Superior temporal gyrus (tissue), 1 donor: ENCODE data around the gene EVX1.
A peak's percentile ranks its signal among the peaks of the same experiment; 100 is the strongest.

Experiments
- DNase-seq: peaks from one replicate; pipeline ENCODE4 v3.0.0-alpha.2; 2016; ENCODE audit errors: extremely low spot score

Gene EVX1

DNA sequence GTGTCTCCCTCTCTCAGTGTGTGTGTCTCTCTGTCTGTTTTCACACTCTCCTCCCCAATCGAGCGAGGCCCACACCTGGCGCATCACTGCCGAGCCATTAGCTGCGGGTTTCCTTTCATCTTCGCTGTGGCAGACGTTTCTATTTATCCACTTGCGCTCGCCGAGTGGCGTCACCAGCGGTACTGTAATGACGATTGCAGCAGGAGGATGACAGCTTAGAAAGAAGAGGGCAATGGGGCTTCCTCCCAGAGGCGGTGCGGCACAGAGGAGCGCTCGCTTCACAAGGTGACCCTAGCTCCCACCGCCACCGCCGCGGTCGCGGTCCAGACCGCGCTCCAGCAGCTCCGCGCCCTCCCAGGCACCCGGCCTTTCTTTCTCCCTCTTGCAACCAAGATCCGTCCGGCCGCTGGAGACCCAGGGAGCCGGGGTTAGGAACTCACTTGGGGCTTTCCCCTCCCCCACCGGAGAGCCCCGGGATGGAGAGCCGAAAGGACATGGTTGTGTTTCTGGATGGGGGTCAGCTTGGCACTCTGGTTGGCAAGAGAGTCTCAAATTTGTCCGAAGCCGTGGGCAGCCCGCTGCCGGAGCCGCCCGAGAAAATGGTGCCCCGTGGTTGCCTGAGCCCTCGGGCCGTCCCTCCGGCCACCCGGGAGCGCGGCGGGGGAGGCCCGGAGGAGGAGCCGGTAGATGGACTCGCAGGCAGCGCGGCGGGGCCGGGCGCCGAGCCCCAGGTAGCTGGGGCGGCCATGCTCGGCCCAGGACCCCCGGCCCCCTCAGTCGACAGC, at the start of gene EVX1:
Gene EVX1, plus strand, starts transcription at position 248 of the 785 bp plus-strand sequence. Its CDS starts 229 bp downstream, at position 477.
- no peak for DNase-seq

DNA sequence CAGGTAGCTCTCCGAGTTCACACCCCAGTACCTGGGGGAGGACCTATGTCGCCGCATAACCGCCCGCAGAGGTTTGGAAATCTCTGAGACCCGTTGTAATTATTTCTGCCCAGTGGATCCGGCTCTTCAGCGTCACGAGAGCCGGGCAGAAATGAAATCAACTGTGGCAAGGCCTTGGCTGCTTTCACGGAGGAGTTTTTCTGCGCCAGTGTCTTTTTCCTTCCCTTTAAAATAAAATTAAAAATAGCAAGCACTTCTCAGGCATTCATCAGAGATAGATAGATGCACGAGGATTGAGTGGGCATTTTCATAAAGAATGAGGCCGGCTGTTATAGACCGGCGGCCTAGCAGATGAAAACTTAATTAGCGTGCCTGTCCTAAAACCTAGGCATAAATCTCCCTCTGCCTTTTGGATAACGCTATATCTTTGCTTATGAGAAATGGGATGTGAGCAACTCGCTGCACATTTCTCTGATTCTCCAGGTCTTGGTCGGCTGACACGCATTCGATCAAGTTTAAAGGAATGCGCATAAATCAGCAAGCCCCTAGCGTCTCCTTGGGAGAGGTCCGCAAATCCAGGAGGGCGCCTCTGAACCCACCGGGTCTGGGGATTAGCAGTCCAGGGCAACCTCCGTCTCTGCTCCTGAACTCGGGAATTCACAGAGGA, 49.1 kb upstream of the EVX1 start:
- DNase-seq, result no peak

DNA sequence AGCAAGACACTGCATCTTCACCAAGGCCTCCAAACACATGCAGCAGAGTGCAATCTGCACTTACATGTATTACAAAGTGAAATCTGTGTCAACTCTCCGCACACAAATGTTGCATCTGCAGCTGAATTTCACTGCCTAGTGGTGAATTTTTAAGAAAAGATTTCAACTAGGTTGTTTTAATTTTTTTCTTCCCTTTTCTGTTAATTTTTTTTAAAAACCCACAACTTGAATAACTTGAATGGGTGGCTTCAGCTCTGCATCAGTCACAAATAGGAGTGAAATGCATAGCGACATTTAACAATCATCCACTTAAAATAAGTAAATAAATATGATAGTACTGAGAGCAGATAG, 48.6 kb upstream of the EVX1 start:
- DNase-seq, result no peak

DNA sequence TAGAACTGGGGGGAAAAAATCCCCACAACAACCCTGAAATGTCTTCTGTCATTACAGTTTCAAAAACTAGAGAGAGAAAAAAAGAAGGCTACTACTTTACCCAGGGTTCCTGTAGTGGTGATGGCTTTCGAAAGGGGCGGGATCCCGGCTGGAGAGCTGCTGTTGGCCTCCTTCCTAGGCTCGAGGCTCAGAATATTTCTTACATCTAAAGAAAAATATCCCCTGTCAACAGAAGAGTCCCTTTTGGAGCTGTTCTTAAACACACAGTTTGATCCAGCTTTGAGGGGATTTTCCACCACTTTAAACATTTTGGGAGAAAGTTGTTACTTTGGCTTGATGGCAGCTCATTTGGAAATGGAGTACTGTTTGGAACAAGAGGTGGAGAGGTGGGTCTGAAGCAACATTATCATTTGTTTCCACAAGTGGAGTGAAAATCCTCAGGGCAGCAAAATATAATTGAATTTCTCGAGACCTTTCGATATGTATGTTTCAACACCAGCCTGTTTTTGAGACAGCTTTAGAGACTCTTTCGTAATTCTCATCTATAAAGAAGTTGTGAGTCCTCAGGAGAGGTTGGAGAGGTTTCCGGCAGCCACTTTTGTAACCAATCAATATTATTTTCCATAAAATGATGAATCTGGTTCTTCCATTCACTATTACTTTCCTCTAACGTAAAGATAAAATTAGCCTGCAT, 47.8 kb upstream of the EVX1 start:
- DNase-seq, result no peak

DNA sequence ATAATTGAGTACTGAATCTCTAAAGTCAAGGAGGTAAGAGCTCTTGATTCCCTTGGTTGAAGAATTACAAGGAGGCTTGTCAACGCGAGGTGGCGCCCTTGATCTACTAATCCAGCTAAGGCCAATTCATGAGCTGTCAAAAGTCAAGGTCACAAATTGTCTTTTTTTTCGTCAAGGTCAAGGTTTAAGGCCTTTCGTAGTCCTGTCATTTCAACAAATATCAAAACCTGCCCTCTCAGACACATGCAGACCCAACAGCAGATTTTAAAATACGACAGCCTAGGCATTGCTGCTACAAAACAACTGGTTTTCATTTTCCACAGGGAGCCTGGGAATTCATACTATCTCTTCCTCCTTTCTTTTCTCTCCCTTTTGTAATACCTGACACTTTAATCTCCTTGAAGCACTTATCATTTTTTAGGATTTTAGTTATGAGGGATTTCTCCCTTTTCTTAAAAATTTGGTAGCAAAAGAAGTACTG, 46.3 kb upstream of the EVX1 start:
- DNase-seq, result peak; percentile 91

DNA sequence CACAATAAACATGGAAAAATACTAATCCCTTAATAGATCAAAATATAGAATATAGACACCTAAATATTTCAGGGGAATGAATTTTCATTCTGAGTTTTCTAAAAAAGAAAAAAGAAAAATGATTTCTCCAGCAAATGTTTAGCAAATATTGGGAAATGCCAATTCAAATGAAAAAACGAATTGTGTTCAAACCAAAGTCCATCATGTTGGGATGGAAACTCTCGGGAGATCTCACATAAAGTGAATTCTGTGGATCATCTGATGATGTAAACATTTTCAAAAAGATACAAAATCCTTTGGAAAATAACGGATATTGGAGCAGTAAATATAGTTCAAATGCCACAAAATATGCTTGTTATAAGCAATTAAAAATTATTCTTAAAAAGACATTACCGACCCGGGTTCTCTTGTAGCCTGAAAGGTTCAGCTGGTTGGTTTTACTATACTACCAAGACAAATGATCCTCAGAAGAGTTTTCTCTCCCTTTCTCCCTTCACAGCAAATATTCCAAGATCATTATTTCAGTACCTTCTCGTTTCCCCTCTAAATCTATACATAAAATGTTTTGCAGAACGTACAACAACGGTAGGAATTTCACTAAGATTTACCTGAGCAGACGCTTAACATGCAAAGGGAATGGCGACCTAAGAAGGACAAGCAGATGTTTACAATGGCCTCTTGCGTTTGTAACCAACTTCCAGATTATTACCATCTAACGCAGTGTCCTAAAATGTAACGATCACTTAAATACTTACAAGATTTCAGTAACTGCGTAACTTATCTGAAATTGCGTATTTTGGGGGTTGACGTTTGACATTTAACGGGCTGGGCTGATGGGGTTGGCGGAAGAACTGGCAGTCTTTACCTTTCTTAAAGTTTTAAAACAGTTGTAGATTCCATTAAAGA, 45.2 kb upstream of the EVX1 start:
- DNase-seq, result no peak

DNA sequence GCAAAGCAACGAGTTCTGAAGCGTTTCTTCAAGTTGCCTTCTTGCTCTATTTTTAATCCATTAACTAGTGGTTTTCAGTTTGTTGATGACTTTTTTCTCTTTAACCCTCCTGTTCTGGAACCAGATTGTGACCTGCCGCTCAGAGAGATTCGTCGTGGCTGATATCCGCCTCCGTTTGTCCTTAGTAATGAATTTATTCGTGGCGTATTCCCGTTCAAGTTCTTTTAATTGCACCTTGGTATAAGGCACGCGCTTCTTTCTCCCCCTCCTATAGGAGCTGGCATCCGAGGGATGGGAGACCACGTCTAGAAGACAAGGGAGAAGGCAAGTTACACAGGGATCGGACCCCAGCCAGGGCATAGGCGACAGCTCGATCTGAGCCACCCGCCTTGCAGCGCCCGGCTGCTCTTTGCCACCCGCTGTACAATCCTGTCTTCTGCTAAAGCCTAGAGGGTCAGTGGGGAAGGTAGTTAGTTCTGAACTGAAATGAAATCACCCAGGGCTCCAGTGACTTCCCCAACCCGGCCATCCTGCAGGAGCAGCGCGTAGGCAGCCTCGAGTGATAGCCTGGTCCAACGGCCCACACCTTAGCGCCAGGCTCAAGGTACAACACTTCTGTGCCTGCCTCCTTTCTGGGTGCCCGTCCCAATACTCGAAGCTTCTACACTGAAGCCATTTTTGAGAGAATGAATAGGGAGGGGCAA, 44.3 kb upstream of the EVX1 start:
- no peak for DNase-seq

DNA sequence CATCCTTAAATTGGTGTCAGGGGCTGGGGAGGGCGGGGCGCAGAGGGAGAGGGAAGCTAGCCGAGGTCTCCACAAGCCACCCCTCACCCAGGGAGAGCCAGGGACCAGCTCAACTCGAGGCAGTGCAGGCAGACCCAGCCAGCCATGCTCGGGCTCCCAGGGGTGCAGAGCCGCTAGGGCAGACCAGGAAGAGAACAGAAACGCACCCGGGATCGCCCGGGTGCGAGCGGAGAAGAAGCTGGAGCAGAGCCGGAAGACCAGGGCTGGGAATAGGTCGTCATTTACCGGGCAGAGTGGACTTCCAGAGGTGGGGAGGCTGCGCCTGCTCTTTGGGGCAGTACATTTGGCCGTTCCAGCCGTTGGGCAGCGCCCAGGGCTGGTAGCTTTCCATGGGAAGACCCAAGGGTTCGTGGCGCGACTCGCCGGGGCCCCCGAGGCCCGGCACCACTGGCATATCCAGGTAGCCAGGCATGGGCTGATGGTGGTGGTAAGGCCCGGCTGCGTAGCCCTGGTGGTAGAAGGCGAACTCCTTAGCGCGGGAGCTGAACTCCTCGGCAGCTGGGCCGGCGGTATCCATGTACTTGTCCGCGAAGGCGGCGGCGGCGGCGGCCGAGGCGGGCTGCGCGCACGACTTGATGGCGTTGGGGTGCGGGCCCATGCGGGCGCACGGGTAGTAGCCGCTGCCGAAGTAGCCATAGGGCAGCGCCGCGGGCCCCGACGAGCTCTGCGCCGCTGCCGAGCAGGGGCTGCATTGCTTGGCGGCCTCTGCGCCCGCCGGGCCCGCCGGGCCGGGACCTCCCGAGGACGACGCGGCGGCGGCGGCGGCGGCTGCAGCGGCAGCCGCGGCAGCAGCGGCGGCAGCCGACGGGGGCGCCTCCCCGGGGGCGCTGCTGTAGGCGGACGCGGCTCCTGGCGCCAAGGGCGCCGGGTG, 43.5 kb upstream of the EVX1 start:
- no peak for DNase-seq

DNA sequence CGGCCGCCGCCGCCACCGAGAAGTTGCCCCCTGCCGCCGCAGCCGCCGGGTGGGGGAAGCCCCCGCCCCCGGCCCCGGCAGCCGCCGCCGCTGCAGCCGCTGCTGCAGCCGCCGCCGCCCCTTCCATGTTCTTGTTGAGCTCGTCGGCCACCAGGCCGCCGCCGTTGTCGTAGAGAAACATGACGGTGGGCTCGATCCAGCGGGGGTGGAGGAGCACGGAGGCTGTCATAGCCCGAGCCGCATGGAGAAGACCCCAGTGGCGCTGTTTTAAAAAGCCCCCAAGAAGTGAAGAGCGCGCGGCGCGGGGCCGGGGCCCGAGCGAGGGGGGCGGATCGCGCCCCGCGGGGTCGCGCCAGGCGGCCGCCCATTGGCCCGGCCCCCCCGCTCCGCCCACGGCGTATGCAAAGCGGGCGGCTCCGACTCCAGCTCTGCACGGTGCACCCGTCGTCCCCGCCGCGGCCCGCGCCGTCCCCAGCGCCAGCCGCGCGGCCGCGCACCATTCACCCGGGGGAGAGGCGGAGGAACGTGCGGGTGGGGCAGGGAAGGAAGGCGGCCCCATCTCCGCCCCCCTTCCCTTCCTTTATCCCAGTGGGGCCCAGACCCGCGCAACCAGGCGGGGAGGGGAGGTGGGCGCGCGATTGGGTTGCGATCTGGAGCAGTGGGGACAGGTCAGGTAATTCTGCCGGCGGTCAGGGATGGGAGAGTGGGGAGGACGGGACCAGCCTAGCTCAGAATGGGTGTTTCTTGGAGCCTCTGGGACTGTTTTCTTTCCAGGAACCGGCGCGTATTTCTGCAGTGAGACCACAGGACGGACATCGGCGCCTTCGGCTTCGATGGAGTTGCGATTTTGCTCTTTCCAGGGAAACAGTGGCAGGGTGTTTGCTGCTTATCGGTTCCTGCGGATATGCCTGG, 42.5 kb upstream of the EVX1 start, which contains the start of gene HOXA13:
Gene HOXA13, minus strand, starts transcription at position 243 of the 912 bp plus-strand sequence. Its CDS starts 14 bp downstream, at position 229.
- DNase-seq, result no peak

DNA sequence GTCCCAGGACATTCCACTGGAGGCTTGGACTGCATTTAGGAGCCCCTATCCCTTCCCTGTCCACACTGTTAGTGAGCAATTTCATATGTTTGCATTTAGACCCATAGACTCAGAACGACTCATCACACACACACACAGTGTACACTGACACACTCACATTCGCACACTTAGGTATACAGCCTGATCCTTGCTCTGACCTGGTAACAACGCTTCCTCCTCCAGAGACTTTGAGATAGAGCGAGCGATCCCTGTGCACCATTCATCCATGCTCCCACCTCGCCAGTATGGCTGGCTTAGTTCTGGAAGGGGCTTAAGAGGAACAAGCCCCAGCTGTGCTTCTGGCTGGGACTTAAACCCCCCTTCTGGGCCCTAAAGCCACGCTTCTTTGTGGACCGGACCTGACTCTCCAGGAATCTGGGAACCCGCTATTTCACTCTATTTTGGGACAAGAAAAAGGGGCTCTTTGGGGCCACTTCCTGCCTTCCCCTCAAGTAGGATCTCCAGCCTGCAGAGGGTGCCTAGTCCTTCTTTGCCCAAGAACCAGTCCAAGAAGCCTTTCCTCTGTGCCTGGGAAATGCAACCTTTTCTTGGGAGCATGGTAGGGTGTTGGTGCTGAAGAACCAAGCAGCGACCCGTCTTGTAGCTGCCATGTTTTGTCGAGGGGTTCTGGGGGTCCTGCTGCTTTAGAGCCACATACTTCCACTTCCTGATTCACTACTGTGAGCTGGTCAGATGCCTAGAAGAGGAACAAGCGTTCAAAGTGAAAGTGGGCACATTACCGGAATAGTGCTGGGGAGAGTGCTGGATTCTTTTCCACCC, 41.6 kb upstream of the EVX1 start:
- no peak for DNase-seq

DNA sequence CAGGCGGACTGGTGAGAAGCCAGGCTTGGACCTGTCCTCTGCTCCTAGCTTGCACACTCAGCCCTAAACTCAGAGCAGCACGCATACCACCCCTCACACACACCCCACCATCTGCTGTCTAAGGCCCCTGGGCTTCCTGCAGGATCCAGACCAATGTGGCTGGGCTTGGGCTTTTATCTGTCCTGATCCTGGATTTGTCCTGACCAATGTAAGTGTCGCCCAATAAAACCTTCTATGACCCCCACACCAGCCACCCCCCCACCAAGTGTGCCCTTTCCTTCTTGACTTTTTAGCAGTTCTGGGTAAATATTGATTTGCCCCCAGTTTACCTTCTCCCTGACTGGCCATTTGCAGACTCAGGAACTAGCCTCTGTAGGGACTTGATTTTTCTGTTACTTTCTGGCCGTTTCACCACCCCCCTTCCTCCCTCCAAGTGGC, 41.0 kb upstream of the EVX1 start:
- DNase-seq, result no peak

DNA sequence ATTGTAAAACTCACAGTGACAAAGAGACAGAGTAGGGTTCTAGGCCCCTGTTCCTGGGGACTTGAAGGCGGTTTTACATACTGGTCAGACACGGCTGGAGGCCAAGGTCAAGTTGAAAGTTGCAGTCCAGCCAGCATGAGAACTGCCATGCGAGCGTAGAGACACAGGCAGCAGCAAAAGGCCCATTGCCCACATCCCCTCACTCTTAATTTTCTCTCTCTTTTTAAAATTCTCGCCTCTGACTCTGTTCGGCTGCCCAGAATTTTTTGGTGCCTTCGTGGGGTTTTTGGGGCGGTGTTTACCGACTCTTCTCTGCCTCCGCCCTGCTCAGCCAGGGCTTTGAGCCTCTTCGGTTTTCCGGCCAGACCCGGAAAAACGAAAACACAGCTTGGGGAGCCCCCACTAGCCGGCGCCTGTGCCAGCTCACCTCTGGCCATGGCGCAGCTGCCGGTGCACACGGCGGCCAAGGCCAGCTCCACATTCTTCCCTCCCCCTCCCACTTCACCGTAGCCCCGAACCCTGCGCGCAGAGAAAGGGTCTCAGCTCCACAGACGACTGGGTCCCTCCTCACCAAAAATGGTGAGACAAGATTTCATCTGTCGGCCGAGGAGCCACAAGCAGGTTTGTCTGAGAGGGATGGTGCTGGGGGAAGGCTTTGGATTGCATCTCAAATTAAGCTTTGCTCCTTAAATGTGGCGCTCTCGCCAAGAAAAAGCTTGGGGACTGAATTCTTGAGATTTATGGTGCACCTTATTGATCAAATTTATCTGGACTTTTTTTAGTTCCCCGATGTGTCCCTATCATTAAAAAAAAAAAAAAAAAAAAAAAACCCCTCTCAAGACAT, 40.4 kb upstream of the EVX1 start:
- no peak for DNase-seq

DNA sequence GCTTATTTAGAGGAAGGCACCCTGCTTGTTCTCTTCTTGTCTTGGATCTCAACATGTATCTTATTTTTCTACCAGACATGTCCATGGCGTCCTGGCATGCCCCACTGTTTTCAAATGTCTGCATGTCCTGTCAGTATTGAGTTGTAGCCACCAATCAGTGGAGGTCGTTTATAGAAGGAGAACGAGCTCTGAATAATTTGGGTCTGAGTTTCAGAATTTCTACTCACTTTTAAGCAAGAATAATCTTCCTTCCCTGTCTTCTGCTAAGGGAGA, 39.8 kb upstream of the EVX1 start:
- no peak for DNase-seq

DNA sequence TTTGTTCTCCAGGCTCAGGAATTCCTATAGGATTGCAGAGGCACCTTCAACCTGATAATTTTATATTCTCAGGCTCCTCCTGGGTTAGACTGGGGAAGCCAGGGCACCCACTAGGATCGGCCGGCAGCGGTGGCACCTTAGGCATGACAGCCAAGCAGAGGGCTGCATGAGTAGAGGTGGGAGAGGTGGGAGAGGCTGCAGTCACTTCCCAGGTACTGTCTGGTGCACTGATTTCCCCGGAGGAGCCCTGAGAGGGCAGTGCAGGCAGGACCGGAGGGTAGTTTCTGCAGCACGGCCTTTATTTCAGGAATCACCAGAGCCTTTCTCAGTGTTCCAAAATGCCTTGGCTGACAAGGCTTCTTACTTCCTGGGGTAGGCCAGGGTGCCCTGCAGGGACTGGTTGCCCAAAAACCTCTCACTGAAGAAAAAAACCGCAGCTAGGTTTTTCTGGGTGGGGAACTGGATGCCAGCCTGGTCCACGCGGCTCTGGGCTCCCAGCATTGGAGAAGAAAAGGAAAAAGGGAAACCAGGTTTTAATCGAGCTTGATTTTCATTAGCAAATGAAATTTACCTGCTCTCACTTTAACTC, 39.1 kb upstream of the EVX1 start:
- no peak for DNase-seq

DNA sequence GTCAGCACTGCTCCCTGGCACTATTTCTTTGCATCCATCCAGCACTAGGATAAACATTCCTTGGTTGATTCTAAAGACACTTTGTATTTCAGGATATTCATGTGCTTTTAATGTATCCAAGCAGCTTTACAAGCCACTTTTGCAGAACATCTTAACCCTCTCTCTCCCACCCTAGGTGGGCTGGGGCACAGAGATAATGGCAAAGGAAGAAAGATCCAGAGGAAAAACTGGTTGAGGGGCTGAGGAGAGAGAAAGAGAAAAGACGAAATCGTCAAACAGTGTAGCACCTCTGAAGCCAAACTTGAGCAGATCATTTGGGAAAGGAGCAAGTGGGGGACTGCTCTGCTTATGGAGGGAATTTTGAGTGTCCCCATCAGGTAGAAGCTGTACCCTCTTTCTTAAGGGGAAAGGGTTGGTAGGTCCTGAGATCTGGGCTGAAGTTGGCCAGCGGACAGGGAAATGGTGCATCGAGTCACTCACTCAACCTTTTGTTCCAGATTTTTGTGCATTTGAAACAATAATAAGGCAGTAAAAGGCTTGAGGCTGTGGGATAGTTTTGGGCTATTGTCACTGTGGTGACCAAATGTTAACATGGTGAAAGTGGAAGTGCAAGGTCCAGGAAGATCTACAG, 38.5 kb upstream of the EVX1 start:
- no peak for DNase-seq

DNA sequence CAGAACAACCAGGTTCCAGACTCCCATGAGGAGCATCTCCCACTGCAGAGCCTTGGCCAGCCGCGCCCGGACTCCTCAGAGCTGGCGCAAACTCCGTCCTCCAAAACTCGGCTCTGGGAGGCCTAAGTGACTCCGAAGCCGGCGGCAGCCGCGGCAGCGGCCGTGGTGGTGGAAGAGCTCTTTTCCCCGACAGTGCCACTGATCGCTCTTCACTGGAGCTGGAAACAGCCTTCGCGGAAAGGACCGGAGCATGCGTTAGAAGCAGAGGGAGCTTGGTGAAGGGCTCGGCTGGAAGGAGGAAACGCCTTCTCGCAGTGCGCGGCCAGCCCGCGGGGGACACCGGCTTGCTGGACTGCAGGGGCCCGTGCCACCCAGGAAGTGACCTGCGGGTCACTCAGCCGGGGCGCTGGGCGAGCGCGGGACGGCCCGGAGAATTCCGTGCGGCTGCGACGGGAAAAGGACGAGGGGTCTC, 37.7 kb upstream of the EVX1 start:
- no peak for DNase-seq
